B cell (primary cell): ENCODE data around the gene OR52I1. TPM values are rescaled to one million over a fixed set of nuclear protein-coding genes. Genes with fewer than 3 reads are reported as not detected.

Source experiments
- ATAC-seq: fragments of 200-7000 bp; cut with Tn5 transposase; one replicate; pipeline ENCODE4 v1.10.0; 2021; ENCODE audit warnings: low read depth, mild to moderate bottlenecking, moderate number of reproducible peaks, moderate library complexity
- CTCF ChIA-PET: fragments of 350-600 bp; sonication (Branson Sonifier 250); formaldehyde crosslinking; loops from one replicate; lab custom pipeline; 2021; ENCODE audit warnings: antibody characterized with exemption, inconsistent platforms; lab: Charles Lee
- POLR2A ChIA-PET: fragments of 350-600 bp; sonication (Branson Sonifier 250); formaldehyde crosslinking; loops from one replicate; lab custom pipeline; 2021; ENCODE audit warnings: antibody characterized with exemption; lab: Charles Lee
- DNase-seq: peaks from one replicate; pipeline ENCODE4 v3.0.0; 2013
- H2AFZ ChIP-seq: 2 replicates; pipeline ENCODE4 v1.6.1; 2012; ENCODE audit warnings: mild to moderate bottlenecking, low read depth, low read length; ENCODE audit not compliant: insufficient read depth, poor library complexity, severe bottlenecking
- H3K27ac ChIP-seq, 2 donors: 1 replicate in 1 of 2; 2 replicates in 1 of 2; pipeline ENCODE4 v1.5.1; 2012 to 2013; ENCODE audit warnings: low read length in 2 of 2, mild to moderate bottlenecking in 2 of 2, moderate library complexity in 1 of 2
- H3K27me3 ChIP-seq, 4 experiments: fragments of 200-600 bp in 1 of 4; sonication (generic) in 1 of 4; replicated peaks in 1 of 4; 1 replicate in 2 of 4; 2 replicates in 2 of 4; pipeline versions ENCODE4 v1.6.1 to v1.7.0; 2013 to 2016; ENCODE audit warnings: low read length in 3 of 4, mild to moderate bottlenecking in 2 of 4, mixed read lengths in 1 of 4, moderate library complexity in 1 of 4; ENCODE audit not compliant: insufficient read depth in 4 of 4, control insufficient read depth in 3 of 4; ENCODE audit errors: control extremely low read depth in 1 of 4
- H3K36me3 ChIP-seq, 2 experiments: replicated peaks in 1 of 2; 1 replicate in 1 of 2; 2 replicates in 1 of 2; pipeline versions ENCODE4 v1.6.1 to v1.7.1; 2013; ENCODE audit warnings: low read length in 1 of 2; ENCODE audit not compliant: insufficient read depth in 2 of 2, control insufficient read depth in 1 of 2; ENCODE audit errors: control extremely low read depth in 1 of 2, extremely low read depth in 1 of 2
- H3K4me1 ChIP-seq, 2 donors: fragments of 200-600 bp in 1 of 2; sonication (generic) in 1 of 2; 1 replicate in 1 of 2; 2 replicates in 1 of 2; pipeline versions ENCODE4 v1.5.1 to v1.6.1; 2013 to 2017; ENCODE audit warnings: low read length in 2 of 2; ENCODE audit not compliant: control insufficient read depth in 2 of 2, insufficient read depth in 2 of 2
- H3K4me2 ChIP-seq: replicated peaks from 2 replicates; pipeline ENCODE3; 2012; ENCODE audit warnings: mild to moderate bottlenecking, low read depth, low read length; ENCODE audit not compliant: poor library complexity, severe bottlenecking
- H3K4me3 ChIP-seq, 5 experiments: fragments of 200-600 bp in 1 of 5; sonication (generic) in 1 of 5; 1 replicate in 3 of 5; 2 replicates in 2 of 5; pipeline versions ENCODE4 v1.5.1 to v1.7.0; 2011 to 2016; ENCODE audit warnings: low read length in 4 of 5, mild to moderate bottlenecking in 4 of 5, low read depth in 2 of 5, control low read depth in 1 of 5, moderate library complexity in 1 of 5; ENCODE audit not compliant: insufficient read depth in 1 of 5; ENCODE audit errors: control extremely low read depth in 1 of 5, extremely low read depth in 1 of 5
- H3K79me2 ChIP-seq: fragments of 200-600 bp; sonication (generic); one replicate; pipeline ENCODE4 v1.6.0; 2016; ENCODE audit warnings: low read length; ENCODE audit not compliant: control insufficient read depth, insufficient read depth
- H3K9ac ChIP-seq: fragments of 200-600 bp; sonication (generic); 2 replicates; pipeline ENCODE4 v1.6.1; 2017; ENCODE audit warnings: mild to moderate bottlenecking, low read length, moderate library complexity
- H3K9me3 ChIP-seq, 3 donors: one replicate each; pipeline versions ENCODE4 v1.6.1 to v1.7.1; 2013; ENCODE audit warnings: low read length in 2 of 3; ENCODE audit not compliant: control insufficient read depth in 2 of 3, insufficient read depth in 1 of 3; ENCODE audit errors: control extremely low read depth in 1 of 3
- H4K20me1 ChIP-seq: 2 replicates; pipeline ENCODE4 v1.6.0; 2012; ENCODE audit warnings: mild to moderate bottlenecking, low read length; ENCODE audit not compliant: insufficient read depth, control insufficient read depth, poor library complexity, severe bottlenecking
- H3K27ac Mint-ChIP-seq: one replicate; pipeline ENCODE4 v1.8.0; 2021; ENCODE audit warnings: mixed read lengths
- H3K27me3 Mint-ChIP-seq: one replicate; pipeline ENCODE4 v1.8.0; 2021; ENCODE audit warnings: mixed read lengths
- H3K4me1 Mint-ChIP-seq: one replicate; pipeline ENCODE4 v1.8.0; 2021; ENCODE audit warnings: mixed read lengths
- H3K4me3 Mint-ChIP-seq: one replicate; pipeline ENCODE4 v1.8.0; 2021; ENCODE audit warnings: mixed read lengths
- H3K9me3 Mint-ChIP-seq: one replicate; pipeline ENCODE4 v1.8.0; 2022; ENCODE audit warnings: mixed read lengths; ENCODE audit not compliant: insufficient read depth
- EZH2 ChIP-seq: IDR thresholded peaks from 2 replicates; pipeline ENCODE4 v1.6.1; 2012; ENCODE audit warnings: borderline replicate concordance, low read depth, mild to moderate bottlenecking, moderate library complexity, low read length; ENCODE audit not compliant: insufficient read depth, poor library complexity, severe bottlenecking
- WGBS: methylation state at CpG from one replicate; pipeline ENCODE4 v1.1.5; 2013; ENCODE audit warnings: missing lambda C conversion rate; ENCODE audit not compliant: insufficient coverage; 5-methylcytosine and 5-hydroxymethylcytosine counted together
- intact Hi-C: fragments of 100-400 bp; cut with micrococcal nuclease; formaldehyde crosslinking; loops from one replicate; pipeline ENCODE4 v1.10.0; 2022
- polyA plus RNA-seq: library from polyadenylated mRNA; depleted of rRNA; stranded (reverse); fragments of >200 nt; gene quantifications from 2 replicates; pipeline ENCODE4 v1.2.3, GENCODE V29; 2012
- total RNA-seq, 2 donors: library from RNA; stranded (reverse); fragments of 120-200 nt in 1 of 2; gene quantifications; 1 replicate in 1 of 2; 2 replicates in 1 of 2; pipeline versions ENCODE4 v1.2.3 to v1.2.4, GENCODE V29; 2013 to 2022
- TF ChIP-seq, protein P1 (sequence below): fragments of 200-600 bp; IDR thresholded peaks from one replicate; pipeline ENCODE4 v1.8.0; 2022; ENCODE audit warnings: antibody characterized with exemption, mild to moderate bottlenecking

The OR52I1 gene
- total and polyA plus RNA-seq, 2 donors (not counting 1 experiment from before 2014, with no cell fraction given): not detected

DNA sequence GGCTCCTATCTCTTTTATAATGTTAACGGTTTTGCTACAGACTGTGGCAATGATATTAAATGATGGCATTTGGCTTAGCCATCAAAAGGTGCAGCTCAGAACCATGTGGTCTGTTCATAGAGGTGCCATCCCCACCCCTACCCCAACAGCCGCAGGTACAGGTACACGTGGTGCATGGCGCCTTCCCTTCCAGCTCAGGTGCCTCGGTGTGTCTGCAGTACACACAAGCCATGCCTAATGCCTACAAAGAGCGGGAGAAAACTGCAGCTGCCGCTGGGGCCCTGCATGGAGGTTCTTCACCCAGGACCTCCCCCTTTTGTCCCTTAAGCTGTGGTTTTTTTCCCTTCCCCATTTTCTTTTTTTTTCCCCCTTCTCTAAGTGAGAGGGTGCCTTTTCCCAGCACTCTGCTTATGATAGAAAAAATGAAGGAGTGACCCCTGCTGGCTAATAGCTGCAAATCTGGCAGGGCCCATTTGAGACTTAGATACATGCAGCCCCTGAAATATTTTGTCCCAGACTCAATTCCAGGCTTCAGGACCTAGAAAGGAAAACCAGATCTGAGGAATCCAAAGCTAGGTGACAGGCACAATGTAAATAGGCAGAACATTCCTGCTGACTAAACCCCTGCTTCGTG, 42.4 kb upstream of the OR52I1 start:
- no peak for DNase-seq
- no peak overlapping the region for H2AFZ ChIP-seq
- ChIA-PET POLR2A (no interaction called here), CTCF (no interaction called here)
- 81% methylated on average over 6 of the region's 8 CpGs for WGBS
- no peak for ATAC-seq
- peaks cover 0 to 5% (median 0%) of the 10 kb centered on the region in 3 donors for H3K9me3 ChIP-seq
- peaks cover 0 to 21% (median 2%) of the 10 kb centered on the region in 4 experiments for H3K27me3 ChIP-seq
- no peaks in the 10 kb centered on the region for H3K4me1 ChIP-seq
- no peaks in the 10 kb centered on the region for H3K36me3 ChIP-seq
- no peaks in the 10 kb centered on the region for H3K79me2 ChIP-seq
- no peak overlapping the region for H3K27ac ChIP-seq
- no peak overlapping the region for H3K4me3 ChIP-seq
- H3K27ac Mint-ChIP-seq: no peak overlapping the region
- no peaks in the 10 kb centered on the region for H4K20me1 ChIP-seq
- intact Hi-C loops: no loop called here
- H3K9me3 Mint-ChIP-seq: no peaks in the 10 kb centered on the region
- TF ChIP-seq, protein P1, sequence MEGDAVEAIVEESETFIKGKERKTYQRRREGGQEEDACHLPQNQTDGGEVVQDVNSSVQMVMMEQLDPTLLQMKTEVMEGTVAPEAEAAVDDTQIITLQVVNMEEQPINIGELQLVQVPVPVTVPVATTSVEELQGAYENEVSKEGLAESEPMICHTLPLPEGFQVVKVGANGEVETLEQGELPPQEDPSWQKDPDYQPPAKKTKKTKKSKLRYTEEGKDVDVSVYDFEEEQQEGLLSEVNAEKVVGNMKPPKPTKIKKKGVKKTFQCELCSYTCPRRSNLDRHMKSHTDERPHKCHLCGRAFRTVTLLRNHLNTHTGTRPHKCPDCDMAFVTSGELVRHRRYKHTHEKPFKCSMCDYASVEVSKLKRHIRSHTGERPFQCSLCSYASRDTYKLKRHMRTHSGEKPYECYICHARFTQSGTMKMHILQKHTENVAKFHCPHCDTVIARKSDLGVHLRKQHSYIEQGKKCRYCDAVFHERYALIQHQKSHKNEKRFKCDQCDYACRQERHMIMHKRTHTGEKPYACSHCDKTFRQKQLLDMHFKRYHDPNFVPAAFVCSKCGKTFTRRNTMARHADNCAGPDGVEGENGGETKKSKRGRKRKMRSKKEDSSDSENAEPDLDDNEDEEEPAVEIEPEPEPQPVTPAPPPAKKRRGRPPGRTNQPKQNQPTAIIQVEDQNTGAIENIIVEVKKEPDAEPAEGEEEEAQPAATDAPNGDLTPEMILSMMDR: no peak
- TF ChIP-seq EZH2: no peak
- no peaks in the 10 kb centered on the region for H3K4me1 Mint-ChIP-seq
- H3K9ac ChIP-seq: no peak overlapping the region
- H3K27me3 Mint-ChIP-seq: peaks cover 36% of the 10 kb centered on the region
- no peak overlapping the region for H3K4me3 Mint-ChIP-seq
- H3K4me2 ChIP-seq: no peak overlapping the region

DNA sequence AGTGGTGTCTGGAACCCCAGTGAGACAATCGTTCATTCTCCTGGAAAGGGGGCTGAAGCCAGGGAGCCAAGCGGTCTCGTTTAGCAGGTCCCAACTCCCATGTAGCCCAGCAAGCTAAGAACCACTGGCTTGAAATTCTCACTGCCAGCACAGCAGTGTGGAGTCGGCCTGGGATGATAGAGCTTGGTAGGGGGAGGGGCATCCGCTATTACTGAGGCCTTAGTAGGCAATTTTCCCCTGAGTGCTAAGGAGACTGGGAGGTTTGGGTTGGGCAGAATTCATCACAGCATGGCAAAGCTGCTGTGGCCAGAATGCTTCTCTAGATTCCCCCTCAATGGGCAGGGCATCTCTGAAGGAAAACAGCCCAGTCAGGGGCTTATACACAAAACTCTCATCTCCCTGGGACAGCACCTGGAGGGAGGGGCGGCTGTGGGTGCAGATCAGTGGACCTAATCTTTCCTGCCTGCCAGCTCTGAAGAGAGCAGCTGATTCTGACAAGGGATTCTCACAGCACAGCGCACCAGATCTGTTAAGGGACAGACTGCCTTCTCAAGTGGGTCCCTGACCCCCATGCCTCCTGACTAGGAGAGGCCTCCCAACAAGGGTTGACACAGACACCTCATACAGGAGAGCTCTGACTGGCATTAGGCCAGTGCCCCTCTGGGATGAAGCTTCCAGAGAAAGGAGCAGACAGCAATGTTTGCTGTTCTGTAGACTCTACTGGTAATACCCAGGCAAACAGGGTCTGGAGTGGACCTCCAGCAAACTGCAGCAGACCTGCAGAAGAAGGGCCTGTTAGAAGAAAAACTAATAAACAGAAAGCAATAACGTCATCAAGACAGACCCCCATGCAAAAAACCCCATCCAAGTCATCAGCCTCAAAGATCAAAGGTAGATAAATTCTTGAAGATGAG, 34.1 kb upstream of the OR52I1 start:
- ATAC-seq: no peak
- H3K79me2 ChIP-seq: no peaks in the 10 kb centered on the region
- no peaks in the 10 kb centered on the region for H3K36me3 ChIP-seq
- H3K9me3 Mint-ChIP-seq: peaks cover 6% of the 10 kb centered on the region
- H4K20me1 ChIP-seq: no peaks in the 10 kb centered on the region
- no peak overlapping the region for H3K4me3 ChIP-seq
- CTCF ChIA-PET: no interaction called here
- POLR2A ChIA-PET: no interaction called here
- H3K27me3 ChIP-seq: peaks cover 0 to 8% (median 2%) of the 10 kb centered on the region in 4 experiments
- H3K9ac ChIP-seq: no peak overlapping the region
- no peak overlapping the region for H3K27ac Mint-ChIP-seq
- no peaks in the 10 kb centered on the region for H3K4me1 ChIP-seq
- no peak overlapping the region for H3K4me3 Mint-ChIP-seq
- peaks cover 0 to 1% (median 0%) of the 10 kb centered on the region in 3 donors for H3K9me3 ChIP-seq
- 83% methylated on average over 7 of the region's 8 CpGs for WGBS
- H3K4me1 Mint-ChIP-seq: no peaks in the 10 kb centered on the region
- H3K27ac ChIP-seq: no peak overlapping the region
- peaks cover 38% of the 10 kb centered on the region for H3K27me3 Mint-ChIP-seq
- TF ChIP-seq, protein P1: no peak
- no peak overlapping the region for H3K4me2 ChIP-seq
- intact Hi-C loops: no loop called here
- DNase-seq: no peak
- no peak overlapping the region for H2AFZ ChIP-seq
